ENCODE measurements around the gene FAIM. TPM values are rescaled to one million over a fixed set of nuclear protein-coding genes. Genes with fewer than 3 reads are reported as not detected.

The FAIM gene
- polyA plus RNA-seq, 3 donors: 0.96 to 3.7 (median 3.6) TPM

DNA sequence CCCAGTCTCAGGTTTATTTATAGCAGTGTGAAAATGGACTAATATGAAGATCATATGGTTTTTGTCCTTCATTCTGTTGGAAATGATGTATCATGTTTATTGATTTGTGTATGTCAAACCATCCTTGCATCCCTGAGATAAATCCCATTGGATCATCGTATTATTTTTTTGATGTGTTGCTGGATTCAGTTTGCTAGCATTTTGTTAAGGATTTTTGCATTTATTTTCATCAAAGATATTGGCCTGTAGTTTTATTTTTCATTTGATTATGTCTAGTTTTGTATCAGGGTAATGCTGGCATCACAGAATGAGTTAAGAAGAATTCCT, 34.3 kb downstream of the FAIM start:
- DNase-seq: no peak
- TF ChIP-seq, protein P1, sequence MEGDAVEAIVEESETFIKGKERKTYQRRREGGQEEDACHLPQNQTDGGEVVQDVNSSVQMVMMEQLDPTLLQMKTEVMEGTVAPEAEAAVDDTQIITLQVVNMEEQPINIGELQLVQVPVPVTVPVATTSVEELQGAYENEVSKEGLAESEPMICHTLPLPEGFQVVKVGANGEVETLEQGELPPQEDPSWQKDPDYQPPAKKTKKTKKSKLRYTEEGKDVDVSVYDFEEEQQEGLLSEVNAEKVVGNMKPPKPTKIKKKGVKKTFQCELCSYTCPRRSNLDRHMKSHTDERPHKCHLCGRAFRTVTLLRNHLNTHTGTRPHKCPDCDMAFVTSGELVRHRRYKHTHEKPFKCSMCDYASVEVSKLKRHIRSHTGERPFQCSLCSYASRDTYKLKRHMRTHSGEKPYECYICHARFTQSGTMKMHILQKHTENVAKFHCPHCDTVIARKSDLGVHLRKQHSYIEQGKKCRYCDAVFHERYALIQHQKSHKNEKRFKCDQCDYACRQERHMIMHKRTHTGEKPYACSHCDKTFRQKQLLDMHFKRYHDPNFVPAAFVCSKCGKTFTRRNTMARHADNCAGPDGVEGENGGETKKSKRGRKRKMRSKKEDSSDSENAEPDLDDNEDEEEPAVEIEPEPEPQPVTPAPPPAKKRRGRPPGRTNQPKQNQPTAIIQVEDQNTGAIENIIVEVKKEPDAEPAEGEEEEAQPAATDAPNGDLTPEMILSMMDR (IDR thresholded peaks at IDR 0.05): no peak
- intact Hi-C loops (cut with micrococcal nuclease): no loop called here
- Histone ChIP-seq H3K4me1 (ENCODE audit: control insufficient read depth in 1 of 2, insufficient read depth in 2 of 2, low read length in 2 of 2) (no peaks in the 10 kb centered on the region), H3K4me2 (replicated peaks; ENCODE audit: extremely low read depth, low read length, poor library complexity, severe bottlenecking) (no peak overlapping the region), H2AFZ (ENCODE audit: insufficient read depth, low read depth, low read length, poor library complexity, severe bottlenecking) (no peak overlapping the region), H3K9me3 (replicated peaks in 1 of 2; ENCODE audit: control insufficient read depth in 1 of 2, insufficient read depth in 1 of 2, low read length in 2 of 2) (peaks cover 29 to 55% of the 10 kb centered on the region in 2 donors), H3K4me3 (replicated peaks in 1 of 3; ENCODE audit: low read depth in 2 of 3, low read length in 3 of 3) (no peak overlapping the region), H3K79me2 (ENCODE audit: insufficient read depth, low read length) (no peaks in the 10 kb centered on the region), H4K20me1 (ENCODE audit: insufficient read depth, low read length) (no peaks in the 10 kb centered on the region), H3K27me3 (ENCODE audit: control insufficient read depth in 2 of 2, insufficient read depth in 2 of 2, low read length in 2 of 2) (no peaks in the 10 kb centered on the region), H3K36me3 (replicated peaks in 1 of 2; ENCODE audit: control insufficient read depth in 1 of 2, insufficient read depth in 2 of 2, low read length in 2 of 2) (no peaks in the 10 kb centered on the region), H3K27ac (ENCODE audit: low read depth in 1 of 2, low read length in 2 of 2) (no peak overlapping the region), H3K9ac (ENCODE audit: insufficient read depth, low read length, poor library complexity, severe bottlenecking) (no peak overlapping the region)
- Mint-ChIP-seq H3K9me3 (peaks cover 36 to 74% (median 62%) of the 10 kb centered on the region in 7 donors), H3K36me3 (peaks cover 0 to 3% of the 10 kb centered on the region in 2 donors), H3K4me1 (no peaks in the 10 kb centered on the region), H3K27me3 (ENCODE audit: low read depth in 3 of 3) (peaks cover 0 to 2% (median 0%) of the 10 kb centered on the region in 3 donors), H3K4me3 (no peak overlapping the region), H3K27ac (no peak overlapping the region)
- 100% methylated on average over 1 of the region's 1 CpG for WGBS (ENCODE audit: insufficient coverage)

DNA sequence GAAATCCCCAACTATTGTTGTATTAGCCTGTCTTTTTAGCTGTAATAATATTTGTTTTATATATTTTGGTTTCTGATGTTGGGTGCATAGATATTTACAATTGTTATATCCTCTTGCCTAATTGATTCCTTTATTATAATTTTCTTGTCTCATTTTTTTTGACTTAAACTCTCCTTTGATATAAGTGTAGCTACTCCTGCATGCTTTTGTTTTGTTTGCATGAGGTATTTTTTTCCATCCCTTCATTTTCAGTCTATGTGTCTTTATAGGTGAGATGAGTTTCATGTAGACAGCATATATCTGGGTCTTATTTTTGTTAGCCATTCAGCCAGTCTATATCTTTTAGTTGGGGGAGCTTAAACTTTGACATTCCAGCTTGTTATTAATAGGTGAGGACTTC, 37.4 kb downstream of the FAIM start:
- peaks cover 0 to 2% (median 2%) of the 10 kb centered on the region in 3 donors for H3K27me3 Mint-ChIP-seq (ENCODE audit: low read depth in 3 of 3)
- Histone ChIP-seq H3K4me1 (ENCODE audit: control insufficient read depth in 1 of 2, insufficient read depth in 2 of 2, low read length in 2 of 2) (no peaks in the 10 kb centered on the region), H3K9ac (ENCODE audit: insufficient read depth, low read length, poor library complexity, severe bottlenecking) (no peak overlapping the region), H3K4me3 (replicated peaks in 1 of 3; ENCODE audit: low read depth in 2 of 3, low read length in 3 of 3) (no peak overlapping the region), H2AFZ (ENCODE audit: insufficient read depth, low read depth, low read length, poor library complexity, severe bottlenecking) (no peak overlapping the region), H3K36me3 (replicated peaks in 1 of 2; ENCODE audit: control insufficient read depth in 1 of 2, insufficient read depth in 2 of 2, low read length in 2 of 2) (peaks cover 21 to 24% of the 10 kb centered on the region in 2 donors), H3K4me2 (replicated peaks; ENCODE audit: extremely low read depth, low read length, poor library complexity, severe bottlenecking) (no peak overlapping the region), H4K20me1 (ENCODE audit: insufficient read depth, low read length) (no peaks in the 10 kb centered on the region), H3K9me3 (replicated peaks in 1 of 2; ENCODE audit: control insufficient read depth in 1 of 2, insufficient read depth in 1 of 2, low read length in 2 of 2) (peaks cover 44 to 74% of the 10 kb centered on the region in 2 donors), H3K79me2 (ENCODE audit: insufficient read depth, low read length) (no peaks in the 10 kb centered on the region), H3K27ac (ENCODE audit: low read depth in 1 of 2, low read length in 2 of 2) (no peak overlapping the region), H3K27me3 (ENCODE audit: control insufficient read depth in 2 of 2, insufficient read depth in 2 of 2, low read length in 2 of 2) (no peaks in the 10 kb centered on the region)
- TF ChIP-seq, protein P1 (IDR thresholded peaks at IDR 0.05): no peak
- DNase-seq: no peak
- H3K4me3 Mint-ChIP-seq: no peak overlapping the region
- intact Hi-C loops (cut with micrococcal nuclease): no loop called here
- H3K36me3 Mint-ChIP-seq: peaks cover 26 to 27% of the 10 kb centered on the region in 2 donors
- no peaks in the 10 kb centered on the region for H3K4me1 Mint-ChIP-seq
- H3K27ac Mint-ChIP-seq: no peak overlapping the region
- peaks cover 51 to 87% (median 78%) of the 10 kb centered on the region in 7 donors for H3K9me3 Mint-ChIP-seq
